B cell (primary cell): ENCODE data around the gene PRUNE1. TPM values are rescaled to one million over a fixed set of nuclear protein-coding genes. Genes with fewer than 3 reads are reported as not detected.

Source experiments
- ATAC-seq: fragments of 200-7000 bp; cut with Tn5 transposase; one replicate; pipeline ENCODE4 v1.10.0; 2021; ENCODE audit warnings: low read depth, mild to moderate bottlenecking, moderate number of reproducible peaks, moderate library complexity
- CTCF ChIA-PET: fragments of 350-600 bp; sonication (Branson Sonifier 250); formaldehyde crosslinking; loops from one replicate; lab custom pipeline; 2021; ENCODE audit warnings: antibody characterized with exemption, inconsistent platforms; lab: Charles Lee
- POLR2A ChIA-PET: fragments of 350-600 bp; sonication (Branson Sonifier 250); formaldehyde crosslinking; loops from one replicate; lab custom pipeline; 2021; ENCODE audit warnings: antibody characterized with exemption; lab: Charles Lee
- DNase-seq: peaks from one replicate; pipeline ENCODE4 v3.0.0; 2013
- H2AFZ ChIP-seq: 2 replicates; pipeline ENCODE4 v1.6.1; 2012; ENCODE audit warnings: mild to moderate bottlenecking, low read depth, low read length; ENCODE audit not compliant: insufficient read depth, poor library complexity, severe bottlenecking
- H3K27ac ChIP-seq, 2 donors: 1 replicate in 1 of 2; 2 replicates in 1 of 2; pipeline ENCODE4 v1.5.1; 2012 to 2013; ENCODE audit warnings: low read length in 2 of 2, mild to moderate bottlenecking in 2 of 2, moderate library complexity in 1 of 2
- H3K27me3 ChIP-seq, 4 experiments: fragments of 200-600 bp in 1 of 4; sonication (generic) in 1 of 4; replicated peaks in 1 of 4; 1 replicate in 2 of 4; 2 replicates in 2 of 4; pipeline versions ENCODE4 v1.6.1 to v1.7.0; 2013 to 2016; ENCODE audit warnings: low read length in 3 of 4, mild to moderate bottlenecking in 2 of 4, mixed read lengths in 1 of 4, moderate library complexity in 1 of 4; ENCODE audit not compliant: insufficient read depth in 4 of 4, control insufficient read depth in 3 of 4; ENCODE audit errors: control extremely low read depth in 1 of 4
- H3K36me3 ChIP-seq, 2 experiments: replicated peaks in 1 of 2; 1 replicate in 1 of 2; 2 replicates in 1 of 2; pipeline versions ENCODE4 v1.6.1 to v1.7.1; 2013; ENCODE audit warnings: low read length in 1 of 2; ENCODE audit not compliant: insufficient read depth in 2 of 2, control insufficient read depth in 1 of 2; ENCODE audit errors: control extremely low read depth in 1 of 2, extremely low read depth in 1 of 2
- H3K4me1 ChIP-seq, 2 donors: fragments of 200-600 bp in 1 of 2; sonication (generic) in 1 of 2; 1 replicate in 1 of 2; 2 replicates in 1 of 2; pipeline versions ENCODE4 v1.5.1 to v1.6.1; 2013 to 2017; ENCODE audit warnings: low read length in 2 of 2; ENCODE audit not compliant: control insufficient read depth in 2 of 2, insufficient read depth in 2 of 2
- H3K4me2 ChIP-seq: replicated peaks from 2 replicates; pipeline ENCODE3; 2012; ENCODE audit warnings: mild to moderate bottlenecking, low read depth, low read length; ENCODE audit not compliant: poor library complexity, severe bottlenecking
- H3K4me3 ChIP-seq, 5 experiments: fragments of 200-600 bp in 1 of 5; sonication (generic) in 1 of 5; 1 replicate in 3 of 5; 2 replicates in 2 of 5; pipeline versions ENCODE4 v1.5.1 to v1.7.0; 2011 to 2016; ENCODE audit warnings: low read length in 4 of 5, mild to moderate bottlenecking in 4 of 5, low read depth in 2 of 5, control low read depth in 1 of 5, moderate library complexity in 1 of 5; ENCODE audit not compliant: insufficient read depth in 1 of 5; ENCODE audit errors: control extremely low read depth in 1 of 5, extremely low read depth in 1 of 5
- H3K79me2 ChIP-seq: fragments of 200-600 bp; sonication (generic); one replicate; pipeline ENCODE4 v1.6.0; 2016; ENCODE audit warnings: low read length; ENCODE audit not compliant: control insufficient read depth, insufficient read depth
- H3K9ac ChIP-seq: fragments of 200-600 bp; sonication (generic); 2 replicates; pipeline ENCODE4 v1.6.1; 2017; ENCODE audit warnings: mild to moderate bottlenecking, low read length, moderate library complexity
- H3K9me3 ChIP-seq, 3 donors: one replicate each; pipeline versions ENCODE4 v1.6.1 to v1.7.1; 2013; ENCODE audit warnings: low read length in 2 of 3; ENCODE audit not compliant: control insufficient read depth in 2 of 3, insufficient read depth in 1 of 3; ENCODE audit errors: control extremely low read depth in 1 of 3
- H4K20me1 ChIP-seq: 2 replicates; pipeline ENCODE4 v1.6.0; 2012; ENCODE audit warnings: mild to moderate bottlenecking, low read length; ENCODE audit not compliant: insufficient read depth, control insufficient read depth, poor library complexity, severe bottlenecking
- H3K27ac Mint-ChIP-seq: one replicate; pipeline ENCODE4 v1.8.0; 2021; ENCODE audit warnings: mixed read lengths
- H3K27me3 Mint-ChIP-seq: one replicate; pipeline ENCODE4 v1.8.0; 2021; ENCODE audit warnings: mixed read lengths
- H3K4me1 Mint-ChIP-seq: one replicate; pipeline ENCODE4 v1.8.0; 2021; ENCODE audit warnings: mixed read lengths
- H3K4me3 Mint-ChIP-seq: one replicate; pipeline ENCODE4 v1.8.0; 2021; ENCODE audit warnings: mixed read lengths
- H3K9me3 Mint-ChIP-seq: one replicate; pipeline ENCODE4 v1.8.0; 2022; ENCODE audit warnings: mixed read lengths; ENCODE audit not compliant: insufficient read depth
- EZH2 ChIP-seq: IDR thresholded peaks from 2 replicates; pipeline ENCODE4 v1.6.1; 2012; ENCODE audit warnings: borderline replicate concordance, low read depth, mild to moderate bottlenecking, moderate library complexity, low read length; ENCODE audit not compliant: insufficient read depth, poor library complexity, severe bottlenecking
- WGBS: methylation state at CpG from one replicate; pipeline ENCODE4 v1.1.5; 2013; ENCODE audit warnings: missing lambda C conversion rate; ENCODE audit not compliant: insufficient coverage; 5-methylcytosine and 5-hydroxymethylcytosine counted together
- intact Hi-C: fragments of 100-400 bp; cut with micrococcal nuclease; formaldehyde crosslinking; loops from one replicate; pipeline ENCODE4 v1.10.0; 2022
- polyA plus RNA-seq: library from polyadenylated mRNA; depleted of rRNA; stranded (reverse); fragments of >200 nt; gene quantifications from 2 replicates; pipeline ENCODE4 v1.2.3, GENCODE V29; 2012
- total RNA-seq, 2 donors: library from RNA; stranded (reverse); fragments of 120-200 nt in 1 of 2; gene quantifications; 1 replicate in 1 of 2; 2 replicates in 1 of 2; pipeline versions ENCODE4 v1.2.3 to v1.2.4, GENCODE V29; 2013 to 2022
- TF ChIP-seq, protein P1 (sequence below): fragments of 200-600 bp; IDR thresholded peaks from one replicate; pipeline ENCODE4 v1.8.0; 2022; ENCODE audit warnings: antibody characterized with exemption, mild to moderate bottlenecking

PRUNE1 gene
- total and polyA plus RNA-seq, 2 donors (not counting 1 experiment from before 2014, with no cell fraction given): 15.9 to 21.3 TPM

DNA sequence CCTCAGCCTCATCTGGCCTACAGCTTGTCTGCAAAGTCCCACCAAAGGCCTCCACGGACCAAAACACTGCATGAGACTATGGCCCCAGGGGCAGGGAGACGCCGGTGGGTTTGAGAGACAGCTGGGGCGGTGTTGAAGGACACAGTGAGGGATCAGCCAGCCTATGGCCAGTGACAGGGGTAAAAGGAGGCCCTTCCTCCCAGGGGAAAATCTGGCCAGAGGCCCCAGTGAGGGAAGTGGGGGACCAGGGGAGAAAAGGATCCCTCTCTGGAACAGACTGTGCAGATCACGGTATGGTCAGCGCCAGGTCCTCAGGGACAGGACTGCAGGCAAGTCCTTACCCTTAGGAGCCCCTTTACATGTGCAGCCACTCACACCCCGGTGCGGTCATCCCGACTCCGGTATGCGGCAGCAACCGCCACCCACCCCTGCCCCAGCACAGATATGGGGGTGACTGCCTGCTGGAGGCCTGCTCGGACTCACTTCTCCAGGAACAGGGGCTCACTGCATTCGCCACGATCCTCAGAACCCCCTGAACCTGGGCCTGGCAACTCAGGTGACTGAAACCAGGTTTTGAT lies 34.9 kb upstream of the PRUNE1 start:
- ChIA-PET CTCF (interaction anchor here (1.0 to 1.5 kb wide), 4 partner anchors 23 to 158 kb away, joined by 3 to 8 read pairs (median 4); no protein-coding TSS in a partner anchor), POLR2A (interaction anchor here (0.6 to 1.3 kb wide), 8 partner anchors 17 to 822 kb away, joined by 3 to 6 read pairs (median 4); partner anchors contain the start of genes ARNT, MINDY1 and VPS72)
- peaks cover 55% of the 10 kb centered on the region for H3K79me2 ChIP-seq
- no peaks in the 10 kb centered on the region for H3K27me3 ChIP-seq
- no peak for DNase-seq
- H3K4me3 ChIP-seq: peak overlapping the region; percentile 58 to 87 (median 82)
- peak overlapping the region; percentile 96 for H3K4me2 ChIP-seq
- TF ChIP-seq, protein P1, sequence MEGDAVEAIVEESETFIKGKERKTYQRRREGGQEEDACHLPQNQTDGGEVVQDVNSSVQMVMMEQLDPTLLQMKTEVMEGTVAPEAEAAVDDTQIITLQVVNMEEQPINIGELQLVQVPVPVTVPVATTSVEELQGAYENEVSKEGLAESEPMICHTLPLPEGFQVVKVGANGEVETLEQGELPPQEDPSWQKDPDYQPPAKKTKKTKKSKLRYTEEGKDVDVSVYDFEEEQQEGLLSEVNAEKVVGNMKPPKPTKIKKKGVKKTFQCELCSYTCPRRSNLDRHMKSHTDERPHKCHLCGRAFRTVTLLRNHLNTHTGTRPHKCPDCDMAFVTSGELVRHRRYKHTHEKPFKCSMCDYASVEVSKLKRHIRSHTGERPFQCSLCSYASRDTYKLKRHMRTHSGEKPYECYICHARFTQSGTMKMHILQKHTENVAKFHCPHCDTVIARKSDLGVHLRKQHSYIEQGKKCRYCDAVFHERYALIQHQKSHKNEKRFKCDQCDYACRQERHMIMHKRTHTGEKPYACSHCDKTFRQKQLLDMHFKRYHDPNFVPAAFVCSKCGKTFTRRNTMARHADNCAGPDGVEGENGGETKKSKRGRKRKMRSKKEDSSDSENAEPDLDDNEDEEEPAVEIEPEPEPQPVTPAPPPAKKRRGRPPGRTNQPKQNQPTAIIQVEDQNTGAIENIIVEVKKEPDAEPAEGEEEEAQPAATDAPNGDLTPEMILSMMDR: no peak
- no peak for TF ChIP-seq EZH2
- Mint-ChIP-seq H3K4me3 (peak overlapping the region; percentile 88), H3K9me3 (no peaks in the 10 kb centered on the region), H3K4me1 (peaks cover 54% of the 10 kb centered on the region), H3K27me3 (no peaks in the 10 kb centered on the region), H3K27ac (peak overlapping the region; percentile 88)
- H3K27ac ChIP-seq: peak overlapping the region; percentile 65 to 82
- H3K9me3 ChIP-seq: no peaks in the 10 kb centered on the region
- 49% methylated on average over 9 of the region's 15 CpGs for WGBS
- no peak for ATAC-seq
- H3K4me1 ChIP-seq: peaks cover 41 to 56% of the 10 kb centered on the region in 2 donors
- peaks cover 47% of the 10 kb centered on the region for H4K20me1 ChIP-seq
- peak overlapping the region; percentile 88 for H2AFZ ChIP-seq
- intact Hi-C loops: no loop called here
- peak overlapping the region; percentile 89 for H3K9ac ChIP-seq
- peaks cover 0 to 7% of the 10 kb centered on the region in 2 experiments for H3K36me3 ChIP-seq
